Esophagus squamous epithelium (tissue), 4 donors: Measurements from ENCODE around the gene HNRNPUL2.

Experiments used
- POLR2A ChIP-seq, 4 donors: fragments of 450-650 bp; IDR thresholded peaks; one replicate each; pipeline ENCODE4 v1.6.1; 2017; ENCODE audit warnings: antibody characterized with exemption in 4 of 4, mild to moderate bottlenecking in 4 of 4, moderate library complexity in 3 of 4
- TF ChIP-seq, protein P1 (sequence below), 6 experiments: fragments of 450-650 bp in 4 of 6; fragments of 200-600 bp in 2 of 6; sonication (generic) in 2 of 6; IDR thresholded peaks; one replicate each; pipeline ENCODE4 v1.5.1; 2016 to 2019; ENCODE audit warnings: antibody characterized with exemption in 6 of 6, mild to moderate bottlenecking in 4 of 6, moderate library complexity in 4 of 6

DNA sequence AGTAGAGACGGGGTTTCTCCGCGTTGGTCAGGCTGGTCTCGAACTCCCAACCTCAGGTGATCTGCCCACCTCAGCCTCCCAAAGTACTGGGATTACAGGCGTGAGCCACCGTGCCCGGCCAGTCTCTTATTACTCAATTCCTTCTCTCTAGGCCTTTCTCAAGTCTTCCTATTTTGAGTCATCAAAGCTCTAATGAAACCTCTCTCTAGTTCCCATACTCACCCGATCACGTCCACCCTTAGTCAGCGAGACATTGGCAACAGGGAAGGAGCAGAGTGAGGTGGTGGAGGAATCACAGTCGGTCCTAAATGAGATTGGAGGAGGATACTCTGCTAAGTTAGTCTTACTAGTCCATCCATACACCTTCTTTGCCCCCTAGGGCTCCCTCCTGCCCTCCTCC is 25.0 kb downstream of the HNRNPUL2 start:
- TF ChIP-seq, protein P1, sequence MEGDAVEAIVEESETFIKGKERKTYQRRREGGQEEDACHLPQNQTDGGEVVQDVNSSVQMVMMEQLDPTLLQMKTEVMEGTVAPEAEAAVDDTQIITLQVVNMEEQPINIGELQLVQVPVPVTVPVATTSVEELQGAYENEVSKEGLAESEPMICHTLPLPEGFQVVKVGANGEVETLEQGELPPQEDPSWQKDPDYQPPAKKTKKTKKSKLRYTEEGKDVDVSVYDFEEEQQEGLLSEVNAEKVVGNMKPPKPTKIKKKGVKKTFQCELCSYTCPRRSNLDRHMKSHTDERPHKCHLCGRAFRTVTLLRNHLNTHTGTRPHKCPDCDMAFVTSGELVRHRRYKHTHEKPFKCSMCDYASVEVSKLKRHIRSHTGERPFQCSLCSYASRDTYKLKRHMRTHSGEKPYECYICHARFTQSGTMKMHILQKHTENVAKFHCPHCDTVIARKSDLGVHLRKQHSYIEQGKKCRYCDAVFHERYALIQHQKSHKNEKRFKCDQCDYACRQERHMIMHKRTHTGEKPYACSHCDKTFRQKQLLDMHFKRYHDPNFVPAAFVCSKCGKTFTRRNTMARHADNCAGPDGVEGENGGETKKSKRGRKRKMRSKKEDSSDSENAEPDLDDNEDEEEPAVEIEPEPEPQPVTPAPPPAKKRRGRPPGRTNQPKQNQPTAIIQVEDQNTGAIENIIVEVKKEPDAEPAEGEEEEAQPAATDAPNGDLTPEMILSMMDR (IDR thresholded peaks at IDR 0.05), result no peak
- TF ChIP-seq POLR2A (IDR thresholded peaks at IDR 0.05), result no peak
